ENCODE data around the gene CFB.

- TF ChIP-seq, protein P1, sequence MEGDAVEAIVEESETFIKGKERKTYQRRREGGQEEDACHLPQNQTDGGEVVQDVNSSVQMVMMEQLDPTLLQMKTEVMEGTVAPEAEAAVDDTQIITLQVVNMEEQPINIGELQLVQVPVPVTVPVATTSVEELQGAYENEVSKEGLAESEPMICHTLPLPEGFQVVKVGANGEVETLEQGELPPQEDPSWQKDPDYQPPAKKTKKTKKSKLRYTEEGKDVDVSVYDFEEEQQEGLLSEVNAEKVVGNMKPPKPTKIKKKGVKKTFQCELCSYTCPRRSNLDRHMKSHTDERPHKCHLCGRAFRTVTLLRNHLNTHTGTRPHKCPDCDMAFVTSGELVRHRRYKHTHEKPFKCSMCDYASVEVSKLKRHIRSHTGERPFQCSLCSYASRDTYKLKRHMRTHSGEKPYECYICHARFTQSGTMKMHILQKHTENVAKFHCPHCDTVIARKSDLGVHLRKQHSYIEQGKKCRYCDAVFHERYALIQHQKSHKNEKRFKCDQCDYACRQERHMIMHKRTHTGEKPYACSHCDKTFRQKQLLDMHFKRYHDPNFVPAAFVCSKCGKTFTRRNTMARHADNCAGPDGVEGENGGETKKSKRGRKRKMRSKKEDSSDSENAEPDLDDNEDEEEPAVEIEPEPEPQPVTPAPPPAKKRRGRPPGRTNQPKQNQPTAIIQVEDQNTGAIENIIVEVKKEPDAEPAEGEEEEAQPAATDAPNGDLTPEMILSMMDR (IDR thresholded peaks at IDR 0.05) = no peak
- TF ChIP-seq POLR2A (IDR thresholded peaks at IDR 0.05) = no peak
Observed at GRCh38 chr6:31972709-31973350, 26.9 kb downstream of the CFB start.

Measured in Peyer's patch (tissue), 4 donors.